Measurements from ENCODE around the gene SPOCK1. TPM values are rescaled to one million over a fixed set of nuclear protein-coding genes. Genes with fewer than 3 reads are reported as not detected.

The SPOCK1 gene
- total and polyA plus RNA-seq, 9 of the 15 experiments (the other 6 are each of a cell fraction or from before 2014, with no cell fraction given): 0.01 to 0.35 (median 0.04) TPM; not detected in 6

DNA sequence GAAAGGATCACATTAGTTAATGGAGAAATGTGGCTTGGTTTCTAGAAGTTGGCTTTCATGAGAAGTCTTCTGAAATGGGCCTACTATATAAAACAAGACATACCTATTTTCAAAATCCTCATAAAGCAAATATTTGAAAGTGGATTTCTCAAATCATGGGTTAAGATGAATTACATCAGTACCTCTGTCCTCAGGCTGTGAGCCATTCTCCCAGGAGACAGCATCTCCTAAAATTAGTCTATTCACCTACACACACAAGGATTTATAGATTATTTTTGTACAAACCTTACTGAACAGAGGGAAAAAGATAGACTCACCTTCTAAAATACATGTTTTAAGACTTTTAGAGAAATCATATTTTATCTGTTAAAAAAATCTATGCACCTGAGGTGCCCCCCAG, 32.1 kb upstream of the SPOCK1 start:
- Histone ChIP-seq H3K9ac (ENCODE audit: insufficient read depth in 1 of 2, low read depth in 2 of 2, low read length in 2 of 2) (no peak overlapping the region), H3K79me2 (ENCODE audit: control insufficient read depth, insufficient read depth, low read length) (no peaks in the 10 kb centered on the region), H4K20me1 (replicated peaks; ENCODE audit: control insufficient read depth, insufficient read depth, low read length) (no peaks in the 10 kb centered on the region), H3K9me3 (replicated peaks; ENCODE audit: control insufficient read depth, insufficient read depth, low read depth, low read length) (no peaks in the 10 kb centered on the region), H3K9me1 (ENCODE audit: control insufficient read depth, insufficient read depth, low read length) (no peaks in the 10 kb centered on the region), H3K4me1 (replicated peaks in 1 of 2; ENCODE audit: control insufficient read depth in 2 of 2, insufficient read depth in 2 of 2, low read length in 2 of 2) (no peaks in the 10 kb centered on the region), H3K36me3 (ENCODE audit: control insufficient read depth, insufficient read depth, low read length) (no peaks in the 10 kb centered on the region), H3K27me3 (ENCODE audit: control insufficient read depth in 2 of 2, insufficient read depth in 2 of 2, low read length in 2 of 2) (no peaks in the 10 kb centered on the region), H3K4me3 (no peak overlapping the region), H3K4me2 (ENCODE audit: insufficient read depth, low read length) (no peak overlapping the region), H2AFZ (ENCODE audit: low read depth, low read length) (no peak overlapping the region), H3K27ac (ENCODE audit: extremely low read depth, low read depth, low read length) (no peak overlapping the region)
- TF ChIP-seq THRAP3 (IDR thresholded peaks at IDR 0.05; ENCODE audit: borderline replicate concordance): no peak
- DNase-seq (ENCODE audit: extremely low read depth in 1 of 4, low spot score in 3 of 4) (no peak), FAIRE-seq (no peak), ATAC-seq (no peak)
- BruUV-seq (replicated peaks): no TSS peak
- in situ Hi-C loops (cut with MboI) (no loop called here), intact Hi-C loops (cut with micrococcal nuclease) (no loop called here)
- ChIA-PET CTCF (ENCODE audit: low intra/inter-chr PET ratio) (no interaction called here), POLR2A (interaction anchor here (0.8 kb wide), 1 partner anchor 37 kb away, joined by 3 read pairs; no protein-coding TSS in a partner anchor)

DNA sequence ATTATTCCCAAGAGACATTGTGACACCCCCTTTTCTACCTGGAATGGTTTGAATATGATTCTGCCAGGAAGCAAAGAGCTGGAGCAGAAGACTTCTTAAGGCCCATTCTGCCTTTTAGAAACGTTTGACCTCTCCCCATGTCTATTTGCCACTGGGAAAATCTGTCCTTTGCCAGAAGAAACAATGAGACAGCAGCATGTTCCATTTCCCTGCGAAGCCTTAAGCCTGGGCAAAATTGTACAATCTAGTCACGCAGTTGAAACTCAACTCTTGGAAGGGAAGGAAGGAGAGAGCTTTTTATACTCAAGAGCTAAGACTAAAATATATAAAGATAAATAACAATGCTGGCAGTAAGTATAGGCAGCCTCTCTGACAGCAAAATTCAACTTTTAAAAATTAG, 22.1 kb upstream of the SPOCK1 start:
- in situ Hi-C loops (cut with MboI): no loop called here
- no peaks in the 10 kb centered on the region for H3K9me3 ChIP-seq (replicated peaks; ENCODE audit: control insufficient read depth, insufficient read depth, low read depth, low read length)

More for the DNA sequence above, 22.1 kb upstream of the SPOCK1 start:
- ChIA-PET CTCF (ENCODE audit: low intra/inter-chr PET ratio) (no interaction called here), POLR2A (no interaction called here)
- Histone ChIP-seq H3K9ac (ENCODE audit: insufficient read depth in 1 of 2, low read depth in 2 of 2, low read length in 2 of 2) (no peak overlapping the region), H3K79me2 (ENCODE audit: control insufficient read depth, insufficient read depth, low read length) (no peaks in the 10 kb centered on the region), H3K4me1 (replicated peaks in 1 of 2; ENCODE audit: control insufficient read depth in 2 of 2, insufficient read depth in 2 of 2, low read length in 2 of 2) (no peaks in the 10 kb centered on the region), H3K9me1 (ENCODE audit: control insufficient read depth, insufficient read depth, low read length) (no peaks in the 10 kb centered on the region), H3K4me2 (ENCODE audit: insufficient read depth, low read length) (no peak overlapping the region), H3K27me3 (ENCODE audit: control insufficient read depth in 2 of 2, insufficient read depth in 2 of 2, low read length in 2 of 2) (no peaks in the 10 kb centered on the region; a peak in 1 of 5 replicates), H3K36me3 (ENCODE audit: control insufficient read depth, insufficient read depth, low read length) (no peaks in the 10 kb centered on the region), H3K27ac (ENCODE audit: extremely low read depth, low read depth, low read length) (no peak overlapping the region), H4K20me1 (replicated peaks; ENCODE audit: control insufficient read depth, insufficient read depth, low read length) (no peaks in the 10 kb centered on the region), H3K4me3 (no peak overlapping the region), H2AFZ (ENCODE audit: low read depth, low read length) (no peak overlapping the region)
- ATAC-seq: no peak
- DNase-seq (ENCODE audit: extremely low read depth in 1 of 4, low spot score in 3 of 4): no peak
- intact Hi-C loops (cut with micrococcal nuclease): no loop called here
- no peak for FAIRE-seq
- no TSS peak for BruUV-seq (replicated peaks)
- 3% methylated on average over 3 of the region's 3 CpGs for WGBS (ENCODE audit: insufficient coverage, low coverage, missing lambda C conversion rate)
- TF ChIP-seq SMAD4 (CRISPR knock-in tag; conservative IDR thresholded peaks at IDR 0.05): no peak
- TF ChIP-seq, protein P1, sequence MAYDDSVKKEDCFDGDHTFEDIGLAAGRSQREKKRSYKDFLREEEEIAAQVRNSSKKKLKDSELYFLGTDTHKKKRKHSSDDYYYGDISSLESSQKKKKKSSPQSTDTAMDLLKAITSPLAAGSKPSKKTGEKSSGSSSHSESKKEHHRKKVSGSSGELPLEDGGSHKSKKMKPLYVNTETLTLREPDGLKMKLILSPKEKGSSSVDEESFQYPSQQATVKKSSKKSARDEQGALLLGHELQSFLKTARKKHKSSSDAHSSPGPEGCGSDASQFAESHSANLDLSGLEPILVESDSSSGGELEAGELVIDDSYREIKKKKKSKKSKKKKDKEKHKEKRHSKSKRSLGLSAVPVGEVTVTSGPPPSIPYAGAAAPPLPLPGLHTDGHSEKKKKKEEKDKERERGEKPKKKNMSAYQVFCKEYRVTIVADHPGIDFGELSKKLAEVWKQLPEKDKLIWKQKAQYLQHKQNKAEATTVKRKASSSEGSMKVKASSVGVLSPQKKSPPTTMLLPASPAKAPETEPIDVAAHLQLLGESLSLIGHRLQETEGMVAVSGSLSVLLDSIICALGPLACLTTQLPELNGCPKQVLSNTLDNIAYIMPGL (CRISPR knock-in tag; IDR thresholded peaks at IDR 0.05): no peak
- no peak for TF ChIP-seq TAF1 (IDR thresholded peaks at IDR 0.05; ENCODE audit: control insufficient read depth, extremely low read depth, insufficient read depth, low read length, severe bottlenecking)
- TF ChIP-seq SMC3 (conservative IDR thresholded peaks at IDR 0.05; ENCODE audit: insufficient read depth, low read depth, low read length): no peak
